Upper lobe of left lung (tissue), 6 donors: ENCODE results near the gene ELAC1. TPM values are rescaled to one million over a fixed set of nuclear protein-coding genes. Genes with fewer than 3 reads are reported as not detected.
"Not testable (repeated sequence)": the region's sequence is repeated elsewhere in the genome, so short reads cannot be mapped to it uniquely, and the experiment has no call there.

Experiments used
- ATAC-seq, 2 donors: fragments of 200-7000 bp; cut with Tn5 transposase; one replicate each; pipeline ENCODE4 v1.9.1; 2022; ENCODE audit warnings: mild to moderate bottlenecking in 2 of 2, moderate library complexity in 2 of 2; ENCODE audit not compliant: low FRiP score in 2 of 2
- DNase-seq, 2 donors: peaks; one replicate each; pipeline ENCODE4 v3.0.0-alpha.2; 2019 to 2020
- H3K27ac ChIP-seq, 4 donors: fragments of 200-600 bp; sonication (generic); one replicate each; pipeline ENCODE4 v1.5.1; 2016 to 2019
- H3K27me3 ChIP-seq, 4 donors: fragments of 200-600 bp; sonication (generic); one replicate each; pipeline ENCODE4 v1.5.1; 2017 to 2019
- H3K36me3 ChIP-seq, 4 donors: fragments of 200-600 bp; sonication (generic); one replicate each; pipeline ENCODE4 v1.5.1; 2016 to 2019
- H3K4me1 ChIP-seq, 4 donors: fragments of 200-600 bp; sonication (generic); one replicate each; pipeline ENCODE4 v1.5.1; 2018 to 2019
- H3K4me3 ChIP-seq, 4 donors: fragments of 200-600 bp; sonication (generic); one replicate each; pipeline ENCODE4 v1.5.1; 2017 to 2019; ENCODE audit warnings: mild to moderate bottlenecking in 2 of 4, moderate library complexity in 1 of 4
- H3K9me3 ChIP-seq, 4 donors: fragments of 200-600 bp; sonication (generic); one replicate each; pipeline ENCODE4 v1.5.1; 2018 to 2019
- CTCF ChIP-seq, 6 experiments: fragments of 450-650 bp in 4 of 6; fragments of 200-600 bp in 2 of 6; sonication (generic) in 2 of 6; IDR thresholded peaks; one replicate each; pipeline ENCODE4 v1.5.1; 2016 to 2019; ENCODE audit warnings: antibody characterized with exemption in 6 of 6
- EP300 ChIP-seq, 4 donors: sonication (generic); formaldehyde crosslinking; IDR thresholded peaks; one replicate each; pipeline ENCODE4 v1.5.1; 2017; ENCODE audit warnings: antibody characterized with exemption in 4 of 4, control low read depth in 2 of 4
- POLR2A ChIP-seq, 4 donors: fragments of 450-650 bp; IDR thresholded peaks; one replicate each; pipeline ENCODE4 v1.5.1; 2016 to 2017; ENCODE audit warnings: antibody characterized with exemption in 4 of 4, mild to moderate bottlenecking in 2 of 4
- POLR2AphosphoS5 ChIP-seq, 2 donors: sonication (generic); formaldehyde crosslinking; IDR thresholded peaks; one replicate each; pipeline ENCODE4 v1.5.1; 2017; ENCODE audit warnings: antibody characterized with exemption in 2 of 2
- whole genome bisulfite sequencing, 2 donors: methylation state at CpG; one replicate each; pipeline ENCODE4 v1.1.5; 2017 to 2018; 5-methylcytosine and 5-hydroxymethylcytosine counted together
- total RNA-seq, 6 donors: library from RNA; depleted of rRNA in 4 of 6; stranded (reverse); fragments of >200 nt in 4 of 6; gene quantifications; one replicate each; pipeline versions ENCODE4 v1.1.0 to v1.2.1, GENCODE V29; 2016 to 2021
- donor health status: DM: no; HTN: no; CAD: no; lungs with moderate emphysema.
- donor health status: DM: no; HTN: yes; CAD: no; lungs with severe emphysema.

Gene ELAC1
- total RNA-seq, 6 donors from 2014 or later = 2.3 to 11.9 (median 9.3) TPM

GRCh38 chr18:50992351-50992762 lies 24.5 kb downstream of the ELAC1 start:
- H3K27me3 ChIP-seq = no peaks in the 10 kb centered on the region
- no peaks in the 10 kb centered on the region for H3K4me1 ChIP-seq
- H3K27ac ChIP-seq = no peak overlapping the region
- no peak for ATAC-seq
- DNase-seq = no peak
- 72 to 91% methylated on average over 3 of the region's 3 CpGs for WGBS, 2 donors
- H3K4me3 ChIP-seq = no peak overlapping the region
- H3K9me3 ChIP-seq = no peaks in the 10 kb centered on the region
- H3K36me3 ChIP-seq = peaks cover 0 to 4% (median 0%) of the 10 kb centered on the region in 4 donors
- TF ChIP-seq POLR2A (IDR thresholded peaks at IDR 0.05) (no peak), CTCF (IDR thresholded peaks at IDR 0.05) (no peak), POLR2AphosphoS5 (IDR thresholded peaks at IDR 0.05) (no peak), EP300 (IDR thresholded peaks at IDR 0.05) (no peak)

GRCh38 chr18:50994031-50994430 lies 26.2 kb downstream of the ELAC1 start:
- WGBS, 2 donors = 89 to 95% methylated on average over 2 of the region's 2 CpGs
- no peaks in the 10 kb centered on the region for H3K9me3 ChIP-seq
- no peaks in the 10 kb centered on the region for H3K36me3 ChIP-seq
- no peaks in the 10 kb centered on the region for H3K4me1 ChIP-seq
- H3K4me3 ChIP-seq = no peak overlapping the region
- H3K27ac ChIP-seq = no peak overlapping the region
- TF ChIP-seq POLR2AphosphoS5 (IDR thresholded peaks at IDR 0.05) (no peak), EP300 (IDR thresholded peaks at IDR 0.05) (no peak), POLR2A (IDR thresholded peaks at IDR 0.05) (no peak), CTCF (IDR thresholded peaks at IDR 0.05) (no peak)
- ATAC-seq (no peak), DNase-seq (no peak)
- H3K27me3 ChIP-seq = no peaks in the 10 kb centered on the region

- not testable (repeated sequence) for H3K4me1 ChIP-seq, H3K27ac ChIP-seq, ATAC-seq, H3K4me3 ChIP-seq, H3K36me3 ChIP-seq, H3K27me3 ChIP-seq, H3K9me3 ChIP-seq, DNase-seq
- 91 to 98% methylated on average over 2 of the region's 2 CpGs for WGBS, 2 donors
Observed at GRCh38 chr18:51003174-51003573, 35.3 kb downstream of the ELAC1 start.

- 72 to 85% methylated on average over 5 of the region's 5 CpGs for WGBS, 2 donors
- ATAC-seq (no peak), DNase-seq (peak in 1 of 2 donors; percentile 39)
- Histone ChIP-seq H3K27ac (no peak overlapping the region), H3K4me3 (no peak overlapping the region), H3K36me3 (no peaks in the 10 kb centered on the region), H3K4me1 (peaks cover 0 to 11% (median 4%) of the 10 kb centered on the region in 4 donors), H3K27me3 (no peaks in the 10 kb centered on the region), H3K9me3 (no peaks in the 10 kb centered on the region)
- TF ChIP-seq CTCF (IDR thresholded peaks at IDR 0.05) (peak in 3 of 6 experiments; percentile 7 to 42 (median 35)), POLR2AphosphoS5 (IDR thresholded peaks at IDR 0.05) (no peak)
Observed at GRCh38 chr18:51006061-51006818, 38.4 kb downstream of the ELAC1 start.

- WGBS, 2 donors = 74 to 76% methylated on average over 7 to 13 of the region's 13 CpGs
- Histone ChIP-seq H3K9me3 (no peaks in the 10 kb centered on the region), H3K36me3 (no peaks in the 10 kb centered on the region), H3K4me1 (peaks cover 0 to 11% (median 4%) of the 10 kb centered on the region in 4 donors), H3K27ac (no peak overlapping the region), H3K4me3 (no peak overlapping the region), H3K27me3 (no peaks in the 10 kb centered on the region)
- ATAC-seq (no peak), DNase-seq (no peak)
- TF ChIP-seq CTCF (IDR thresholded peaks at IDR 0.05) (no peak), EP300 (IDR thresholded peaks at IDR 0.05) (no peak), POLR2AphosphoS5 (IDR thresholded peaks at IDR 0.05) (no peak), POLR2A (IDR thresholded peaks at IDR 0.05) (no peak)
Observed at GRCh38 chr18:51006948-51007789, 39.3 kb downstream of the ELAC1 start.
